ENCODE results near the gene STON2.

GRCh38 chr14:81280136-81280791 is 119.9 kb downstream of the STON2 start:
- TF ChIP-seq CTCF (IDR thresholded peaks at IDR 0.05), result no peak
- TF ChIP-seq POLR2A (IDR thresholded peaks at IDR 0.05), result no peak

Data from body of pancreas (tissue), 4 donors.